ENCODE results near the gene SMAD3. TPM values are rescaled to one million over a fixed set of nuclear protein-coding genes. Genes with fewer than 3 reads are reported as not detected.

The SMAD3 gene
- total and polyA plus RNA-seq, 2 of the 8 experiments (the other 6 are each of a cell fraction or from before 2014, with no cell fraction given): 10.1 to 12.4 TPM

DNA sequence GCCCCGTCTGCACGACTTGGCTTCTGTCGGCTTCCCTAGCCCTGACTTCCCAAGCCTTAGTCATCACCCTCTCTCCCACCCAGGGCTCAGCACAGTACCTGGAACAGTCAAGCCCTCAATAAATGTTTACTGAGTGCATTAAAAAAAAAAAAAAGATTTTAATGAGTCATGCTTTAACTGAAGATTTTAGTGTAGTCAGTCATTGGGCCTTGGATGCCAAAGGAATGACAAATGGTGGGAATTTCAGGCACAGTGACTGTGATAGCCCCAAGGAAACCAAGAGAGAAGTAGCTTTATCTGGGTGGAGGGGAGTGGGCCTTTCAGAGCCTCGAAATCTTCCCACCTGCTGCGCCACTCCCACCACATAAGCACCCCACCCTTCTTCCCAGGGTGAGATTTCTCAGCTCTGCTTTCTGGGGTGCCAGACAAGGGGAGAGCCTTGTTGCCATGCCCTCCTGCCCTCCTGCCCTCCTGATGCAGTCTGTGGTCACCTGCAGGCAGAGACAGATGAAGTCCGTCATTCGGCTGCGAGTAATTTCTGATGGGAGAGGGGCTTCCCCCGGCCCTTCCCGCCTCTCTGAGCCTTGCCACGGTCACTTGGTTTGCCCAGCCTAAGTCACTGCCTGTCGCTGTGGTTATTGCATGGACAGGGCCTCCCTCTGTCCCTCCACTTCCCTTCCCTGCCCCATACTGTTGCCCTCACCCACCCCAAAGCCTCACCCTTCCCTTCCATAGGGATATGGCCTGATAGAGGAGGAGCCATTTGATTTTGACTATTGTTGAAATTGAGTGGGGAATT lies 41.8 kb downstream of the SMAD3 start (continued):
- no peak for TF ChIP-seq ATF3 (IDR thresholded peaks at IDR 0.05; ENCODE audit: insufficient read depth, low read depth, low read length)
- TF ChIP-seq CEBPB (IDR thresholded peaks at IDR 0.05; ENCODE audit: low read depth, low read length): no peak
- TF ChIP-seq HDAC2 (IDR thresholded peaks at IDR 0.05; ENCODE audit: borderline replicate concordance in 1 of 2, low read depth in 2 of 2, low read length in 2 of 2): no peak
- TF ChIP-seq BCL11A (IDR thresholded peaks at IDR 0.05; ENCODE audit: low read depth in 2 of 2, low read length in 2 of 2): no peak

All from H1 (cell line).